Left lung (tissue), 10 donors: ENCODE results near the gene NR6A1. TPM values are rescaled to one million over a fixed set of nuclear protein-coding genes. Genes with fewer than 3 reads are reported as not detected.

Experiments used
- ATAC-seq: fragments of 200-7000 bp; cut with Tn5 transposase; one replicate; pipeline ENCODE4 v1.9.1; 2020; ENCODE audit warnings: moderate library complexity
- DNase-seq, 4 donors: peaks; one replicate each; pipeline ENCODE4 v3.0.0-alpha.2; 2013 to 2020
- H3K27ac ChIP-seq, 2 donors: fragments of 200-600 bp; sonication (generic) in 1 of 2; one replicate each; pipeline versions ENCODE4 v1.5.0 to v1.8.0; 2020 to 2021
- H3K27me3 ChIP-seq, 2 donors: fragments of 200-600 bp; sonication (generic) in 1 of 2; one replicate each; pipeline versions ENCODE4 v1.5.0 to v1.8.0; 2020 to 2021
- H3K36me3 ChIP-seq, 2 donors: fragments of 200-600 bp; sonication (generic) in 1 of 2; one replicate each; pipeline versions ENCODE4 v1.5.0 to v1.8.0; 2020 to 2021
- H3K4me1 ChIP-seq, 2 donors: fragments of 200-600 bp; one replicate each; pipeline ENCODE4 v1.8.0; 2021
- H3K4me3 ChIP-seq, 2 donors: fragments of 200-600 bp; sonication (generic) in 1 of 2; one replicate each; pipeline versions ENCODE4 v1.5.0 to v1.8.0; 2020 to 2021; ENCODE audit warnings: mild to moderate bottlenecking in 1 of 2
- H3K9me3 ChIP-seq, 2 donors: fragments of 200-600 bp; sonication (generic) in 1 of 2; one replicate each; pipeline versions ENCODE4 v1.5.0 to v1.8.0; 2020 to 2021
- CTCF ChIP-seq, 2 donors: fragments of 200-600 bp; sonication (generic) in 1 of 2; IDR thresholded peaks; one replicate each; pipeline versions ENCODE4 v1.5.0 to v1.8.0; 2021; ENCODE audit warnings: antibody characterized with exemption in 2 of 2
- intact Hi-C, 2 donors: fragments of 100-400 bp; cut with DNase I; formaldehyde crosslinking; loops; one replicate each; pipeline versions ENCODE4 v1.11.2 to v1.14.2; 2022
- polyA plus RNA-seq, 6 donors: library from polyadenylated mRNA; unstranded; fragments of 120-200 nt; gene quantifications; one replicate each; pipeline ENCODE4 v1.2.1, GENCODE V29; 2013; ENCODE audit not compliant: insufficient read length in 6 of 6
- total RNA-seq, 2 donors: library from RNA; stranded (reverse); fragmentation: NEBNext Ultra II Directional; extraction: Animal tissue kit (Norgen Biotek cat#: 25700); gene quantifications; one replicate each; pipeline ENCODE4 v1.2.1, GENCODE V29; 2021
- donor health status: DM: no; HTN: yes; CAD: no.
- donor health status: DM: no; HTN: no; CAD: no.

The NR6A1 gene
- total and polyA plus RNA-seq, 8 donors, result 1.2 to 4.1 (median 1.7) TPM

- H3K27ac ChIP-seq, result peak overlapping the region; percentile 48 to 76
- no peaks in the 10 kb centered on the region for H3K9me3 ChIP-seq
- ATAC-seq, result peak; percentile 84
- no peaks in the 10 kb centered on the region for H3K27me3 ChIP-seq
- no peak overlapping the region for H3K4me3 ChIP-seq
- TF ChIP-seq CTCF (IDR thresholded peaks at IDR 0.05), result no peak
- H3K4me1 ChIP-seq, result no peaks in the 10 kb centered on the region
- no peaks in the 10 kb centered on the region for H3K36me3 ChIP-seq
- intact Hi-C loops, result no loop called here
- peak in 1 of 4 donors; percentile 40 for DNase-seq
Observed at GRCh38 chr9:124602204-124602603, 168.9 kb downstream of the NR6A1 start.

- H3K4me3 ChIP-seq, result no peak overlapping the region
- no peaks in the 10 kb centered on the region for H3K9me3 ChIP-seq
- no peak for ATAC-seq
- no peaks in the 10 kb centered on the region for H3K4me1 ChIP-seq
- H3K36me3 ChIP-seq, result no peaks in the 10 kb centered on the region
- intact Hi-C loops, result no loop called here
- H3K27ac ChIP-seq, result no peak overlapping the region
- no peaks in the 10 kb centered on the region for H3K27me3 ChIP-seq
- no peak for DNase-seq
- no peak for TF ChIP-seq CTCF (IDR thresholded peaks at IDR 0.05)
Observed at GRCh38 chr9:124600407-124600806, 170.7 kb downstream of the NR6A1 start.

GRCh38 chr9:124599121-124599795, 171.9 kb downstream of the NR6A1 start:
- ATAC-seq (no peak), DNase-seq (no peak)
- TF ChIP-seq CTCF (IDR thresholded peaks at IDR 0.05), result no peak
- Histone ChIP-seq H3K36me3 (no peaks in the 10 kb centered on the region), H3K4me3 (no peak overlapping the region), H3K4me1 (peaks cover 0 to 7% of the 10 kb centered on the region in 2 donors), H3K27me3 (no peaks in the 10 kb centered on the region), H3K9me3 (no peaks in the 10 kb centered on the region), H3K27ac (no peak overlapping the region)
- intact Hi-C loops, result no loop called here

GRCh38 chr9:124598048-124598447, 173.1 kb downstream of the NR6A1 start:
- ATAC-seq (no peak), DNase-seq (no peak)
- Histone ChIP-seq H3K27me3 (no peaks in the 10 kb centered on the region), H3K36me3 (no peaks in the 10 kb centered on the region), H3K4me1 (peaks cover 0 to 9% of the 10 kb centered on the region in 2 donors), H3K9me3 (no peaks in the 10 kb centered on the region), H3K27ac (no peak overlapping the region), H3K4me3 (no peak overlapping the region)
- TF ChIP-seq CTCF (IDR thresholded peaks at IDR 0.05), result no peak
- intact Hi-C loops, result no loop called here

GRCh38 chr9:124596172-124596839, 174.8 kb downstream of the NR6A1 start:
- H3K27ac ChIP-seq, result no peak overlapping the region
- H3K36me3 ChIP-seq, result no peaks in the 10 kb centered on the region
- H3K4me1 ChIP-seq, result peaks cover 0 to 9% of the 10 kb centered on the region in 2 donors
- DNase-seq (no peak), ATAC-seq (no peak)
- intact Hi-C loops, result no loop called here
- no peaks in the 10 kb centered on the region for H3K9me3 ChIP-seq
- H3K27me3 ChIP-seq, result no peaks in the 10 kb centered on the region
- no peak for TF ChIP-seq CTCF (IDR thresholded peaks at IDR 0.05)
- H3K4me3 ChIP-seq, result no peak overlapping the region
